ENCODE data around the gene ITPA.
"Not testable (repeated sequence)": the region's sequence is repeated elsewhere in the genome, so short reads cannot be mapped to it uniquely, and the experiment has no call there.

ITPA gene

GRCh38 chr20:3173610-3174441 is 35.5 kb upstream of the ITPA start:
- peak; percentile 82 for DNase-seq

DNA sequence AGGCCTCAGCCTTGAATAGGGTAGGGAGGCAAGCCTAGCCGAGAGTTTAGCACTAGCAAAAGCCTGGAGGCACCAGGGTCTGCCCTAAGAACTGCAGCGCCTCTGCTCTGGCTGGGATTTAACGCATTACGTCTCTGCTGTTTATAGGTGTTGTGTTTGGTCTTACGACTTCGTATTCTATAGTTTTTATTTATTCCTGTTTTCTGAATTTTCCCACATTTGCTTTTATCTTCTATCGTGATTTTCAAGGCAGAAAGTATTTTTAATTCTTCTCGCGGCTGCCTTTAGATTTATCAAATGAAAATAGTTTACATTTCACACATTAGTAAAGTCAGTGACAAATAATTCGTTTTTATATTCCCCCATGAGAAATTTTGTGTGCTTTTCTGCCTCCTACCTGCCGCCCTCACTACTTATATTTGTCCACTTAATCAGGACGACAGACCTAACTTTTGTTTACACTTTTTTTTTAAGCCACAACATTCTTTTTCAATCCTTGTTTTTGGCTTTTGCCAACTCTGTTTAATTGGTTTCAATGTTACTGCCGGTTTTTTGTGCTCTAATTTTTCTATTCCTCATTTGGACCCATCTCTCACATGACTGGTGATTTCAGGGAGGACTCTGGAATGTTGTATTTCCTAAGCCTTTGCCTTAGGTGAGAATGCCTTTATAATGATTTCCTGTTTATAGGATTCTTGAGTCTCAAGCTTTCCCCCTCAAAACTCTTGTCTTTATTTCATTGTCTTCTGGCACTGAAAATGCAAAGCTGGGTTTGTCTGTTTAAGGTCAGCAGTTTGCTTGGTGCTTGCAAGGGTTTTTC is 34.6 kb upstream of the ITPA start:
- no peak for DNase-seq

GRCh38 chr20:3175270-3175669 is 34.0 kb upstream of the ITPA start:
- DNase-seq: no peak

DNA sequence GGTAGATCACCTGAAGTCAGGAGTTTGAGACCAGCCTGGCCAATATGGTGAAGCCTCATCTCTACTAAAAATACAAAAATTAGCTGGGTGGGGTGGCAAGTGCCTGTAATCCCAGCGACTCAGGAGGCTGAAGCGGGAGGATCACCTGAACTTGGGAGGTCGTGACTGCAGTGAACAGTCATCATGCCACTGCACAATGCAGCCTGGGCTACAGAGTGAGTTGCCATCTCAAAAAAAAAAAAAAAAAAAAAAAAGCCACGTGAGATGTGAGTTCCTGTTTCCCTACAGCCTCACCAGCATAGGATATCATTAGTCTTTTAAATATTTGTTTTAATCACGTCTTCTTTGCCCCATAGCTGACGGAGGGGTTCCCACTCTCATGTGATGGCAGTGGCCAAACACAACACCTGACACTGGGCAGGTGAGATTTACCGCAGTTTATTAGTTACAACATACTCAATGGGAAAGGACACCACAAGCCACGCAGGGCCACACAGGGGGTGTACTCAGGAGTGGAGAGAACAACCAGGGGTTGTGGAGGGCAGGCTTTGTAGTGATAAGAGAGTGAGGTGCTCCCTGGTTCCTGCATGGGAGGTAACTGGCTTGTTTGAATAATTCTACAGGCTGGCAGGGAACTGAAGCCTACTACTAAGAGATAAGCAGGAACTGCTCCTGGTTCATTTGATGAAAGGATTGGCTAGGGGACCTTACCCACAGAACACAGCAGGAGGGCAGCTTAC is 31.4 kb upstream of the ITPA start:
- DNase-seq: peak; percentile 31

DNA sequence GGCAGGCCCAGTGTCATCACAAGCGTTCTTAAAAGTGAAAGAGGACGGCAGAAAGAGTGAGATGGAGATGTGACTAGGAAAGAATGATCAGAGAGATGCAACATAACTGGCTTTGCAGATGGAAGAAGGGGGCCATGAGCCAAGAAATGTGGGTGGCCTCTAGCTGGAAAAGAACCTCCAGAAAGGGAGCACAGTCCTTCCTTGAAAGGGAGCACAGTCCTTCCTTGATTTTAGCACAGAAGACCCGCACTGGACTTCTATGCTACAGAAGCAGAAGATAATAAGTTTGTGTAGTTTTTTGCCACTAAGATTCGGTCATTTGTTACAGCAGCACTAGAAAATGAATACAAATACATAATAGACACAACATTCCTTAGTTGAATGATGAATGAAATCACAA is 29.0 kb upstream of the ITPA start:
- no peak for DNase-seq

DNA sequence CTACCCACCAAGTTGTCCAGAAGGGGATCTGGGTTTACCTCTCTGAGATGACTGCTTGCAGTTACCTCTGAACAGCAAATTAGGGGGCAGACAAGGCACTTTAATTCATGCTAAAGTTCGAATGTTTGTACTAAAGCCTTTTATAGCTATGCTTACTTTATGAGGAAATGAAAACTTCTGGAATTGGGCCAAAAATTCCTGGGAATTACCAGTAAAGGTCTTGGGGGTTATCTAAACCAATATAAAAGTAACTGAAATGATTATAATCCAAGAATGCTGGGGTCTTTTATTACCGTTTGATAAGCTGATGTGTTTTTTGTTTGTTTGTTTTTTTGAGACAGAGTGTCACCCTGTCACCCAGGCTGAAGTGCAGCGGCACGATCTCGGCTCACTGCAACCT is 28.0 kb upstream of the ITPA start:
- DNase-seq: no peak

DNA sequence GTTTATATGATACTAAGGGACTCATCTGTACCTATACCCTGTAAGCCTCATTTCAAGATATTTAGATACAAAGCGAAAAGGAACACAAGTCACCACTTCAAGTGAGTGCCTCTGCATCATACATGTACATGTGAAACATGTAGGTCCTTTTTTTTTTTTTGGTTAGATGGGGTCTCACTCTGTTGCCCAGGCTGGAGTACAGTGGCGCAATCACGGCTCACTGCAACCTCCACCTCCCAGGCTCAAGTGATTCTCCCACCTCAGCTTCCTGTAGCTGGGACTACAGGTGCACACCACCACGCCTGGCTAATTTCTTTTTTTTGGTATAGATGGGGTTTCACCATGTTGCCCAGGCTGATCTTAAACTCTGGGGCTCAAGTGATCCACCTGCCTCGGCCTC is 26.9 kb upstream of the ITPA start:
- not testable (repeated sequence) for DNase-seq

GRCh38 chr20:3183896-3184612 is 25.2 kb upstream of the ITPA start:
- no peak for DNase-seq

DNA sequence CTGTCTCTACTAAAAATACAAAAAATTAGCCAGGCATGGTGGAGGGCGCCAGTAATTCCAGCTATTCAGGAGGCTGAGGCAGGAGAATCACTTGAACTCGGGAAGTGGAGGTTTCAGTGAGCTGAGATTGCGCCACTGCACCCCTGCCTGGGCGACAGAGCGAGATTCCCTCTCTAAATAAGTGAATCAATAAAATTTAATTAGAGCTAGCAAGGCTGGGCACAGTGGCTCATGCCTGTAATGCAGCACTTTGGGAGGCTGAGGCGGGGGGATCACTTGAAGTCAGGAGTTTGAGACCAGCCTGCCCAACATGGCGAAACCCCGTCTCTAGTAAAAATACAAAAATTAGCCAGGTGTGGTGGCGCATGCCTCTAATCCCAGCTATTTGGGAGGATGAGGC is 21.4 kb upstream of the ITPA start:
- not testable (repeated sequence) for DNase-seq

- DNase-seq: no peak
Measured at GRCh38 chr20:3188823-3189413, 20.4 kb upstream of the ITPA start.

GRCh38 chr20:3189561-3190131 is 19.7 kb upstream of the ITPA start:
- DNase-seq: no peak

DNA sequence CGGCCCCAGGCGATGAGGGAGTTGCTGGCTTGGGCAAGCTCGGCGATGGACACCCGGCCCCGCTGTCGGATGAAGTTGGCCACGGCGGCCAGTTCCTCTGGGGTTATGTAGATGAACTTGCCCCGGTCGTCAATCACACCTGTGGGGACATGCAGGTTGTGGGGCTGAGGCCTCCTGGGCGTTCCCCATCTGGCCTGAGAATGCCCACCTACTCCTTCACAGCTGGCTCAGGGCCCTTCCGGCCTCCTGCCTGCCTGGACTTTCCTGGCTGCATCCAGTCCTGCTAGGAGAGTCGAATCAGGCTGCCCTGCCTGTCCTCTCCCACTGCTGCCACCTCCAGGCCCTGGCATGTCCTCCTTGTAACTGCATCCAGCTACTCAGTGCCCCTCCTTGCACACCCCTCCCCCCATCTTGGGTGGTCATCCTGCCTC is 18.6 kb upstream of the ITPA start:
- DNase-seq: no peak

DNA sequence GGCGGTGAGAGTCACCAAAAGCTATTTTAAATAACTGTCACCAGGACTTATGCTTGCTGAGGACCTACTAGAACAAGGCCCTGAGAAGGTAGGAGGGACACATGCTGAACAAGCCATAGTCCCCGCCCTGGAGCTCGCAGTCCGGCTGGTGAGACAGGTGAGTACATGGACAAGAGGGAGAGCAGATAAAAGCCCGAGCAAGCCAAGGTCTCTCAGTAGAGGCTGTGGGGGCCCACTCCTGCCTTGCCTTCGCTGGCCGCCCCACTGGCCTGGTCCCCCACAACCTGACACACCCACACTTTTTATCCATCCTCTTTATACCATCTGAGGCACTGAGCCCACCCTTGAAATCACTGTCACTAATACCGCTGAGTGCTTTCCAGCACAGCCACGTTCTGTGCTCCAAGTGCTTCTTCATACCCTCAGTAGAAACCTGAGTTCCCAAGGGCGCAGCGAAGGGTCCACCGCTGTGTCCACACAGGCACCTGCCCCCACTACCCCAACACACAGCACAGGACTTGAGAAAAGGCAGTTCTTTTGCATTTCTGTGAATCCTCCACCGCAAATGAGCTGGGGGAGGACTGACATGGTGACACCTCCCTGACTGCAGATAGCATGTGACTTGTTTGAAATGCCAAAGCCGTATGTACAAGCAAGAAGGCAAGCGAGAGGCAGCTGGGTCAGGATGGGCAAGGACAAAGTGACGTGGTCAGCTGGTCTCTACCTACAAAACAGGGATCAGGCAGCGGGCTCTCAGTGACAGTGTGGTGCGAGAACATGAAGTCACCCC is 16.9 kb upstream of the ITPA start:
- no peak for DNase-seq

DNA sequence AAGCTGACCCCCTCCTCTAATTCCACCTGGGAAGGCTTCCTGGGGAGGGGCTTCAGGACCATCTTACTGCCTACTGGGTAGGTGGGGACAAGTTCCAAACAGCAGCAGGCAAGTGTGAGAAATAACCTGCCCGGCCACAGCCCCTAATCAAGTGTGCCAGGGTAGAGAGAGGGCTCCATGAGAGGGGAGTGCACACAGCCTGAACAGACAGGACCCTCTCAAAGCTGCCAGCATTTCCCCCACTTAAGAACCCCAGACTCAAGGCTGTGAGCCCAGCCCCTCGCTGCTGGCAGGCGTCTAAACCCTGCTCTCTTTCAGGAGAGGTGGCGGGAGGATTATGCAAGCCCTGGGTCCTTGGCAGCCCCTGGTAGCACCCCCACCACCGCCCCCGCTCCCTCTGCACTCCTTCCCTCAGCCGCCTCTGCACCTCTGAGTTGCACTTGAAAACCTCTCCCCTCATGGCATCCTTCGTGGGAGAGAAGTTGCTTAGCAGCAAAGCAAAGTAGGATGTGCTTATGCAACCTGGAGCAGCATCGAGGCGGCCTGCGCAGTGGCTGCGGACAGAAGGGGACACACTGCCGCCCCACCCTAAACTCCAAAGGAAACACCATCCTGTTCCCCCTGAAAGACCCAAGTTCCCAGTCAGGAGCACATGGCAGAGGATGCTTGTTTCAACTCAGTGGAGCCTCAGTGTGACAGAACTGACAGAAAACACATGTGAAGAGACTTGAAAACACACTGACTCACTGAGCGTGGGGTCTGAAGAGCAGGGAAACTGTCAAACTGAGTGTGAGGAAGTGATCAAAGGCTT is 15.3 kb upstream of the ITPA start:
- no peak for DNase-seq

- no peak for DNase-seq
Measured at GRCh38 chr20:3194617-3195280, 14.5 kb upstream of the ITPA start.

GRCh38 chr20:3195590-3196237 is 13.6 kb upstream of the ITPA start:
- no peak for DNase-seq

GRCh38 chr20:3199206-3199605 is 10.1 kb upstream of the ITPA start:
- no peak for DNase-seq

DNA sequence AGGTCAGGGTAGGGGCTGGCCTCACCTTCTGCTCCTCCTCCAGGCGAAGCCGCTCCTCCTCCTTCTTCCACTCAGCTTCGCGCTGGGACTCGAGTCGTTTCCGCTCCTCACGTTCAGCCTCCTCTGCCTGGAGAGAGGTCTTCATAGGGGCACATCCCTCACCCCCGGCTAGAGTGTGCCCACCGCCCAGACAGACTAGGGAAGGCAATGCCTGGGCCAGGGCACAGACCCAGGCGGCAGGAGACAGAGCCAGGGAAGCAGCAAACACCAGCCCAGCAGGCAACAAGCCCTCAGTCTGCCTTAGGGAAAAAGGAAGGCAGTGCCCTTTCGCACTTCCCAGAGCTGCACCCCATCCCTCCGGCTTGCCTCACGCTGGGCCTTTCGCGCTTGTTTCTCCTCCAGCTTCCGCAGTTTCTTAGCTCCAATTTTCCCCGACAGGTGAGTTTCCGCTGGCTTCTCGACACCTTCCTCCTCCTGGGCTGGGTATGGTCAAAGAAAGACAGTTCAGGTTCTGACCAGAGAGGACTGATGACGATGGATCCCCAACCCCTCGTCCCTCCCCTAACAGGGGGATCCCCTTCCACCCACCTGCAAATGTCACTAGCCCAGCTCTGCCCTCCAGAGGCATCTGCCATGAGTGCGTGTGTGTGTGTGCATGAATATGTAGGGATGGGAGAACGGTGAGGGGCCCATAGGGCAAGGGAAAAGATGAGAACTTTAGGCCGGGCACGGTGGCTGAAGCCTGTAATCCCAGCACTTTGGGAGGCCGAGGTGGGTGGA is 9.1 kb upstream of the ITPA start:
- no peak for DNase-seq
